Measurements from ENCODE around the gene PDCD6IP. TPM values are rescaled to one million over a fixed set of nuclear protein-coding genes. Genes with fewer than 3 reads are reported as not detected.

The PDCD6IP gene
- total and polyA plus RNA-seq, 2 of the 13 experiments (the other 11 are each of a cell fraction or from before 2014, with no cell fraction given), result 62.5 to 85.6 TPM

DNA sequence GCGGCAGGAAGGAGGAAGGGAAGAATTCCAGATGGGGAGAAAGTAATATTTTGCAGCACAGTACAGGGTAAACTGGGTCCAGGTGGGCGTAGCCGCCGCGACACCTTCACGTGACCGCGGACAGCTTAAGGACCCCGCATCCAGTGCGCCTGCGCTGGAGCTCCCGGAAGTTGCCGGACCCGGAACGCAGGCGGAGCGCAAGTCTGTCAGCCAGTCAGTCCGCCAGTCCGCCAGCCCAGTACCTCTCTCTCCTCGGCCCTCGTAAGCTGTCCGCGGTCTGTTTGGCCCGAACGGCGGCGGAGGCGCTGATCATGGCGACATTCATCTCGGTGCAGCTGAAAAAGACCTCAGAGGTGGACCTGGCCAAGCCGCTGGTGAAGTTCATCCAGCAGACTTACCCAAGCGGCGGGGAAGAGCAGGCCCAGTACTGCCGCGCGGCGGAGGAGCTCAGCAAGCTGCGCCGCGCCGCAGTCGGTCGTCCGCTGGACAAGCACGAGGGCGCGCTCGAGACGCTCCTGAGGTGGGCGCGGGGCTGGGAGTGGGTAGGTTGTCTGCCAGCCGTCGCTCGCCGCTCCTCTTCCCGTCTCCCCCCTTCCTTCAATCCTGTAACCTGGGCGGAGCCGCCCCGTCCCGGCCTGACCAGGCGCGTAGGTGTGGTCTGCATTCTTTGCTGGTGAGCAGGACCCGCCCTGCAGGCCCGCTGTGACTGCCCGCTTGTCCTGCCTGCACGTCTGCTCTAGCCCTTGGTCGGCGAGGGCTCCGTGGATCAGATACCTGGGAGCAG is at the start of gene PDCD6IP (continued):
- TF ChIP-seq, protein P1, sequence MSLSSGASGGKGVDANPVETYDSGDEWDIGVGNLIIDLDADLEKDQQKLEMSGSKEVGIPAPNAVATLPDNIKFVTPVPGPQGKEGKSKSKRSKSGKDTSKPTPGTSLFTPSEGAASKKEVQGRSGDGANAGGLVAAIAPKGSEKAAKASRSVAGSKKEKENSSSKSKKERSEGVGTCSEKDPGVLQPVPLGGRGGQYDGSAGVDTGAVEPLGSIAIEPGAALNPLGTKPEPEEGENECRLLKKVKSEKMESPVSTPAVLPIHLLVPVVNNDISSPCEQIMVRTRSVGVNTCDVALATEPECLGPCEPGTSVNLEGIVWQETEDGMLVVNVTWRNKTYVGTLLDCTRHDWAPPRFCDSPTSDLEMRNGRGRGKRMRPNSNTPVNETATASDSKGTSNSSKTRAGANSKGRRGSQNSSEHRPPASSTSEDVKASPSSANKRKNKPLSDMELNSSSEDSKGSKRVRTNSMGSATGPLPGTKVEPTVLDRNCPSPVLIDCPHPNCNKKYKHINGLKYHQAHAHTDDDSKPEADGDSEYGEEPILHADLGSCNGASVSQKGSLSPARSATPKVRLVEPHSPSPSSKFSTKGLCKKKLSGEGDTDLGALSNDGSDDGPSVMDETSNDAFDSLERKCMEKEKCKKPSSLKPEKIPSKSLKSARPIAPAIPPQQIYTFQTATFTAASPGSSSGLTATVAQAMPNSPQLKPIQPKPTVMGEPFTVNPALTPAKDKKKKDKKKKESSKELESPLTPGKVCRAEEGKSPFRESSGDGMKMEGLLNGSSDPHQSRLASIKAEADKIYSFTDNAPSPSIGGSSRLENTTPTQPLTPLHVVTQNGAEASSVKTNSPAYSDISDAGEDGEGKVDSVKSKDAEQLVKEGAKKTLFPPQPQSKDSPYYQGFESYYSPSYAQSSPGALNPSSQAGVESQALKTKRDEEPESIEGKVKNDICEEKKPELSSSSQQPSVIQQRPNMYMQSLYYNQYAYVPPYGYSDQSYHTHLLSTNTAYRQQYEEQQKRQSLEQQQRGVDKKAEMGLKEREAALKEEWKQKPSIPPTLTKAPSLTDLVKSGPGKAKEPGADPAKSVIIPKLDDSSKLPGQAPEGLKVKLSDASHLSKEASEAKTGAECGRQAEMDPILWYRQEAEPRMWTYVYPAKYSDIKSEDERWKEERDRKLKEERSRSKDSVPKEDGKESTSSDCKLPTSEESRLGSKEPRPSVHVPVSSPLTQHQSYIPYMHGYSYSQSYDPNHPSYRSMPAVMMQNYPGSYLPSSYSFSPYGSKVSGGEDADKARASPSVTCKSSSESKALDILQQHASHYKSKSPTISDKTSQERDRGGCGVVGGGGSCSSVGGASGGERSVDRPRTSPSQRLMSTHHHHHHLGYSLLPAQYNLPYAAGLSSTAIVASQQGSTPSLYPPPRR (CRISPR knock-in tag; IDR thresholded peaks at IDR 0.05; ENCODE audit: borderline replicate concordance), result peak; percentile 17; the same call in 1 of the 2 replicates
- TF ChIP-seq ZSCAN9 (CRISPR knock-in tag; IDR thresholded peaks at IDR 0.05; ENCODE audit: borderline replicate concordance), result no peak
- peak; percentile 48; the same call in 1 of the 2 replicates for TF ChIP-seq ZNF792 (CRISPR knock-in tag; IDR thresholded peaks at IDR 0.05)
- TF ChIP-seq, protein P2, sequence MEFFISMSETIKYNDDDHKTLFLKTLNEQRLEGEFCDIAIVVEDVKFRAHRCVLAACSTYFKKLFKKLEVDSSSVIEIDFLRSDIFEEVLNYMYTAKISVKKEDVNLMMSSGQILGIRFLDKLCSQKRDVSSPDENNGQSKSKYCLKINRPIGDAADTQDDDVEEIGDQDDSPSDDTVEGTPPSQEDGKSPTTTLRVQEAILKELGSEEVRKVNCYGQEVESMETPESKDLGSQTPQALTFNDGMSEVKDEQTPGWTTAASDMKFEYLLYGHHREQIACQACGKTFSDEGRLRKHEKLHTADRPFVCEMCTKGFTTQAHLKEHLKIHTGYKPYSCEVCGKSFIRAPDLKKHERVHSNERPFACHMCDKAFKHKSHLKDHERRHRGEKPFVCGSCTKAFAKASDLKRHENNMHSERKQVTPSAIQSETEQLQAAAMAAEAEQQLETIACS (CRISPR knock-in tag; IDR thresholded peaks at IDR 0.05), result peak; percentile 60
- TF ChIP-seq, protein P3, sequence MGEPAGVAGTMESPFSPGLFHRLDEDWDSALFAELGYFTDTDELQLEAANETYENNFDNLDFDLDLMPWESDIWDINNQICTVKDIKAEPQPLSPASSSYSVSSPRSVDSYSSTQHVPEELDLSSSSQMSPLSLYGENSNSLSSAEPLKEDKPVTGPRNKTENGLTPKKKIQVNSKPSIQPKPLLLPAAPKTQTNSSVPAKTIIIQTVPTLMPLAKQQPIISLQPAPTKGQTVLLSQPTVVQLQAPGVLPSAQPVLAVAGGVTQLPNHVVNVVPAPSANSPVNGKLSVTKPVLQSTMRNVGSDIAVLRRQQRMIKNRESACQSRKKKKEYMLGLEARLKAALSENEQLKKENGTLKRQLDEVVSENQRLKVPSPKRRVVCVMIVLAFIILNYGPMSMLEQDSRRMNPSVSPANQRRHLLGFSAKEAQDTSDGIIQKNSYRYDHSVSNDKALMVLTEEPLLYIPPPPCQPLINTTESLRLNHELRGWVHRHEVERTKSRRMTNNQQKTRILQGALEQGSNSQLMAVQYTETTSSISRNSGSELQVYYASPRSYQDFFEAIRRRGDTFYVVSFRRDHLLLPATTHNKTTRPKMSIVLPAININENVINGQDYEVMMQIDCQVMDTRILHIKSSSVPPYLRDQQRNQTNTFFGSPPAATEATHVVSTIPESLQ (CRISPR knock-in tag; conservative IDR thresholded peaks at IDR 0.05), result no peak; the same call in 1 of the 2 replicates
- TF ChIP-seq TMF1 (CRISPR knock-in tag; IDR thresholded peaks at IDR 0.05; ENCODE audit: low read depth), result no peak
- peak; percentile 35; the same call in 1 of the 2 replicates for TF ChIP-seq ZNF451 (CRISPR knock-in tag; IDR thresholded peaks at IDR 0.05)
- TF ChIP-seq, protein P4, sequence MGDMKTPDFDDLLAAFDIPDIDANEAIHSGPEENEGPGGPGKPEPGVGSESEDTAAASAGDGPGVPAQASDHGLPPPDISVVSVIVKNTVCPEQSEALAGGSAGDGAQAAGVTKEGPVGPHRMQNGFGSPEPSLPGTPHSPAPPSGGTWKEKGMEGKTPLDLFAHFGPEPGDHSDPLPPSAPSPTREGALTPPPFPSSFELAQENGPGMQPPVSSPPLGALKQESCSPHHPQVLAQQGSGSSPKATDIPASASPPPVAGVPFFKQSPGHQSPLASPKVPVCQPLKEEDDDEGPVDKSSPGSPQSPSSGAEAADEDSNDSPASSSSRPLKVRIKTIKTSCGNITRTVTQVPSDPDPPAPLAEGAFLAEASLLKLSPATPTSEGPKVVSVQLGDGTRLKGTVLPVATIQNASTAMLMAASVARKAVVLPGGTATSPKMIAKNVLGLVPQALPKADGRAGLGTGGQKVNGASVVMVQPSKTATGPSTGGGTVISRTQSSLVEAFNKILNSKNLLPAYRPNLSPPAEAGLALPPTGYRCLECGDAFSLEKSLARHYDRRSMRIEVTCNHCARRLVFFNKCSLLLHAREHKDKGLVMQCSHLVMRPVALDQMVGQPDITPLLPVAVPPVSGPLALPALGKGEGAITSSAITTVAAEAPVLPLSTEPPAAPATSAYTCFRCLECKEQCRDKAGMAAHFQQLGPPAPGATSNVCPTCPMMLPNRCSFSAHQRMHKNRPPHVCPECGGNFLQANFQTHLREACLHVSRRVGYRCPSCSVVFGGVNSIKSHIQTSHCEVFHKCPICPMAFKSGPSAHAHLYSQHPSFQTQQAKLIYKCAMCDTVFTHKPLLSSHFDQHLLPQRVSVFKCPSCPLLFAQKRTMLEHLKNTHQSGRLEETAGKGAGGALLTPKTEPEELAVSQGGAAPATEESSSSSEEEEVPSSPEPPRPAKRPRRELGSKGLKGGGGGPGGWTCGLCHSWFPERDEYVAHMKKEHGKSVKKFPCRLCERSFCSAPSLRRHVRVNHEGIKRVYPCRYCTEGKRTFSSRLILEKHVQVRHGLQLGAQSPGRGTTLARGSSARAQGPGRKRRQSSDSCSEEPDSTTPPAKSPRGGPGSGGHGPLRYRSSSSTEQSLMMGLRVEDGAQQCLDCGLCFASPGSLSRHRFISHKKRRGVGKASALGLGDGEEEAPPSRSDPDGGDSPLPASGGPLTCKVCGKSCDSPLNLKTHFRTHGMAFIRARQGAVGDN (CRISPR knock-in tag; IDR thresholded peaks at IDR 0.05), result peak; percentile 97
- no peak; the same call in 1 of the 2 replicates for TF ChIP-seq KLF11 (CRISPR knock-in tag; IDR thresholded peaks at IDR 0.05)
- TF ChIP-seq, protein P5, sequence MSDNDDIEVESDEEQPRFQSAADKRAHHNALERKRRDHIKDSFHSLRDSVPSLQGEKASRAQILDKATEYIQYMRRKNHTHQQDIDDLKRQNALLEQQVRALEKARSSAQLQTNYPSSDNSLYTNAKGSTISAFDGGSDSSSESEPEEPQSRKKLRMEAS (IDR thresholded peaks at IDR 0.05), result peak; percentile 75
- no peak; the same call in 1 of the 2 replicates for TF ChIP-seq ZNF460 (CRISPR knock-in tag; IDR thresholded peaks at IDR 0.05; ENCODE audit: borderline replicate concordance)
- TF ChIP-seq, protein P6, sequence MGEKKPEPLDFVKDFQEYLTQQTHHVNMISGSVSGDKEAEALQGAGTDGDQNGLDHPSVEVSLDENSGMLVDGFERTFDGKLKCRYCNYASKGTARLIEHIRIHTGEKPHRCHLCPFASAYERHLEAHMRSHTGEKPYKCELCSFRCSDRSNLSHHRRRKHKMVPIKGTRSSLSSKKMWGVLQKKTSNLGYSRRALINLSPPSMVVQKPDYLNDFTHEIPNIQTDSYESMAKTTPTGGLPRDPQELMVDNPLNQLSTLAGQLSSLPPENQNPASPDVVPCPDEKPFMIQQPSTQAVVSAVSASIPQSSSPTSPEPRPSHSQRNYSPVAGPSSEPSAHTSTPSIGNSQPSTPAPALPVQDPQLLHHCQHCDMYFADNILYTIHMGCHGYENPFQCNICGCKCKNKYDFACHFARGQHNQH (CRISPR knock-in tag; IDR thresholded peaks at IDR 0.05), result peak; percentile 73; the same call in 1 of the 2 replicates
- no peak for TF ChIP-seq KLF15 (CRISPR knock-in tag; IDR thresholded peaks at IDR 0.05; ENCODE audit: borderline replicate concordance)
